Large intestine (tissue), 3 donors: Measurements from ENCODE around the gene TTC24. TPM values are rescaled to one million over a fixed set of nuclear protein-coding genes. Genes with fewer than 3 reads are reported as not detected.
A peak's percentile ranks its signal among the peaks of the same experiment; 100 is the strongest.
"Not testable (repeated sequence)": the region's sequence is repeated elsewhere in the genome, so short reads cannot be mapped to it uniquely, and the experiment has no call there.

Experiments
- DNase-seq, 2 donors: peaks; one replicate each; pipeline versions ENCODE4 v3.0.0 to v3.0.0-alpha.2; 2013
- H3K27ac ChIP-seq: one replicate; pipeline ENCODE4 v1.5.1; 2013; ENCODE audit warnings: low read length
- H3K27me3 ChIP-seq: 2 replicates; pipeline ENCODE4 v1.6.1; 2013; ENCODE audit warnings: low read length; ENCODE audit not compliant: control insufficient read depth, insufficient read depth
- H3K36me3 ChIP-seq: 2 replicates; pipeline ENCODE4 v1.6.1; 2013; ENCODE audit warnings: low read length; ENCODE audit not compliant: control insufficient read depth, insufficient read depth
- H3K4me1 ChIP-seq: one replicate; pipeline ENCODE4 v1.6.1; 2013; ENCODE audit warnings: low read length; ENCODE audit not compliant: control insufficient read depth, insufficient read depth
- H3K4me3 ChIP-seq: one replicate; pipeline ENCODE4 v1.5.1; 2013; ENCODE audit warnings: low read length
- H3K9me3 ChIP-seq: one replicate; pipeline ENCODE4 v1.6.1; 2013; ENCODE audit warnings: mild to moderate bottlenecking, low read depth, low read length, moderate library complexity; ENCODE audit not compliant: control insufficient read depth
- WGBS: methylation state at CpG from one replicate; pipeline ENCODE4 v1.1.5; 2013; ENCODE audit warnings: low lambda C conversion rate; ENCODE audit not compliant: insufficient coverage; 5-methylcytosine and 5-hydroxymethylcytosine counted together
- polyA plus RNA-seq: library from polyadenylated mRNA; unstranded; fragments of 120-200 nt; gene quantifications from one replicate; pipeline ENCODE4 v1.2.1, GENCODE V29; 2013

The TTC24 gene
- polyA plus RNA-seq, 1 donor, result 0.15 TPM

DNA sequence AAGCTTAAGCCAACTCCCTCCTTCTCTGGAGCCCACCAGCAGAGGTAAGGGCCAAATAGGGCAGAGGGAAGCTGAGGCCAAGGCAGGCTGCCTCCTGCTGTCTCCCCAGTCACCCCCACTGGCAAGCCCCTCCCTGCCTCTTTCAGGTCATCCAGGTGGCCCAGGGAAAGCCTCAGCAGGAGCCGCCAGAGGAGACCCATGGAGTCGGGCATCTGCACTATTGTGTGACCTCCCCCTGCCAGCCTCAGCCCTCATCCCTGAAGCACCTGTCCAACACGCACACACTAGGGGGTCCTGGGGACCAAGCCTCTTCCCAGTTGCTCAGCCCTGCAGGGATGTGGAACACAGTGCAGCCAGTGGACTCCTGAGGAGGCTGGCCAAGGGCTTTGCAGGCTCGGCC is 6.8 kb downstream of the TTC24 start:
- whole genome bisulfite sequencing, result no CpG with 5 or more reads among the region's 4 CpGs
- no peaks in the 10 kb centered on the region for H3K9me3 ChIP-seq
- no peak overlapping the region for H3K4me3 ChIP-seq
- DNase-seq, result no peak
- no peak overlapping the region for H3K27ac ChIP-seq
- H3K36me3 ChIP-seq, result no peaks in the 10 kb centered on the region
- peaks cover 4% of the 10 kb centered on the region for H3K4me1 ChIP-seq
- H3K27me3 ChIP-seq, result no peaks in the 10 kb centered on the region

GRCh38 chr1:156586892-156587477 is 7.5 kb downstream of the TTC24 start:
- H3K27me3 ChIP-seq, result no peaks in the 10 kb centered on the region
- WGBS, result no CpG with 5 or more reads among the region's 3 CpGs
- no peak overlapping the region for H3K4me3 ChIP-seq
- H3K27ac ChIP-seq, result no peak overlapping the region
- no peak for DNase-seq
- H3K4me1 ChIP-seq, result peaks cover 4% of the 10 kb centered on the region
- peaks cover 2% of the 10 kb centered on the region for H3K9me3 ChIP-seq
- no peaks in the 10 kb centered on the region for H3K36me3 ChIP-seq

DNA sequence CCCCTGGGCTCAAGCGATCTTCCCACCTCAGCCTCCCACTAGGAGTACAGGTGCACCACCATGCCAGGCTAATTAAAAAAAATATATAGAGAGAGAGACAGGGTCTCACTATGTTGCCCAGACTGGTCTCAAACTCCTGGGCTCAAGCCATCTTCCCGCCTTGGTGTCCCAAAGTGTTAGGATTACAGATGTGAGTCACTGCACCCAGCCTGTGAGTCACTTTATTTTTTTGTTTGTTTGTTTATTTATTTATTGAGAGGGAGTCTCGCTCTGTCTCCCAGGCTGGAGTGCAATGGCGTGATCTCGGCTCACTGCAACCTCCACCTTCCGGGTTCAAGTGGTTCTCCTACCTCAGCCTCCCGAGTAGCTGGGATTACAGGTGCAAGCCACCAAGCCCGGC is 8.4 kb downstream of the TTC24 start:
- not testable (repeated sequence) for H3K4me3 ChIP-seq, H3K36me3 ChIP-seq, H3K27me3 ChIP-seq, H3K9me3 ChIP-seq, H3K27ac ChIP-seq, H3K4me1 ChIP-seq, DNase-seq
- 80% methylated on average over 1 of the region's 8 CpGs for WGBS

- WGBS, result 25% methylated on average over 1 of the region's 5 CpGs
- H3K4me1 ChIP-seq, result peaks cover 4% of the 10 kb centered on the region
- DNase-seq, result no peak
- peaks cover 2% of the 10 kb centered on the region for H3K9me3 ChIP-seq
- no peak overlapping the region for H3K4me3 ChIP-seq
- no peaks in the 10 kb centered on the region for H3K27me3 ChIP-seq
- H3K36me3 ChIP-seq, result peaks cover 18% of the 10 kb centered on the region
- no peak overlapping the region for H3K27ac ChIP-seq
These were observed 10.0 kb downstream of the TTC24 start for GRCh38 chr1:156589546-156589945.

GRCh38 chr1:156590326-156591180 is 11.0 kb downstream of the TTC24 start:
- H3K4me3 ChIP-seq, result peak overlapping the region; percentile 89
- peaks cover 4% of the 10 kb centered on the region for H3K4me1 ChIP-seq
- DNase-seq, result no peak
- 78% methylated on average over 4 of the region's 10 CpGs for WGBS
- H3K27me3 ChIP-seq, result no peaks in the 10 kb centered on the region
- H3K36me3 ChIP-seq, result peaks cover 28% of the 10 kb centered on the region
- H3K27ac ChIP-seq, result peak overlapping the region; percentile 84
- H3K9me3 ChIP-seq, result peaks cover 2% of the 10 kb centered on the region

DNA sequence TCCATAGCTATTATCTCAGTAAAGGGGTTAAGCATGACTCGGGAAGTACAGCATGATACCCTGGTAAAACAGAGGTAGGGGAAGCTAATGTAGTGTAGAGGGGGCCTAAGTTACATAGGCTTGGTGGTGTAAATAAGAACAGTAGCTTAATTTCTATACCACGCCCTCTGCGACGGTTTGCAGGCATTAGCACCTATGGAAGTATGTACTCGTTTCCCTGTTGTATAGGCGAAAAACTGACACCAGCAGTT is 11.6 kb downstream of the TTC24 start:
- Histone ChIP-seq H3K36me3 (peaks cover 33% of the 10 kb centered on the region), H3K27me3 (no peaks in the 10 kb centered on the region), H3K9me3 (peaks cover 2% of the 10 kb centered on the region), H3K4me1 (peaks cover 4% of the 10 kb centered on the region), H3K4me3 (peak overlapping the region; percentile 89), H3K27ac (peak overlapping the region; percentile 84)
- WGBS, result no CpG with 5 or more reads among the region's 6 CpGs
- no peak for DNase-seq

DNA sequence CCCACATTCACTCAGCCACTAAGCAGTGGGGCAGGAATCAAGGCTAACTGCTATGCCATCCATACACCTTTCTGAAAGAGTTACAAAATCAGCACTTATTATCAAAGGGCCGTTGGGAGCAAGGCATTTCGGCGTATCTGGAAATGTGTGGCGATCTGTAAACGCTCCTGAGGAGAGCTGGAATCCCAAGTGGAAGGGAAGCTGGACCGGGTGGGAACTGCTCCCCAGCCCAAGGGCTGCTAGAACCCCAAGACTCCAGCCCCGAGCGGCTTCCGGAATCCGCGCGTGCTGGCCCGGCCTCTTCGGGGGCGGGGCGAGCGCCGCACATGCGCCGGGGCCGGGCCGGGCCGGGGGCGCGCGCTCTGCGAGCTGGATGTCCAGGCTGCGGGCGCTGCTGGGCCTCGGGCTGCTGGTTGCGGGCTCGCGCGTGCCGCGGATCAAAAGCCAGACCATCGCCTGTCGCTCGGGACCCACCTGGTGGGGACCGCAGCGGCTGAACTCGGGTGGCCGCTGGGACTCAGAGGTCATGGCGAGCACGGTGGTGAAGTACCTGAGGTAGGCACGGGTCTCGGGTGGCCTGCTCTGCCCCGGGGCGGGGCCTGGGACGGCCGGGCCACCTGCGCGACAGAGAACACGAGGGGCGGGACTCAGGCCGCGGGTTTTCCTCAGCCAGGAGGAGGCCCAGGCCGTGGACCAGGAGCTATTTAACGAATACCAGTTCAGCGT is 12.1 kb downstream of the TTC24 start, which contains the start of gene NAXE:
Gene NAXE (plus strand): TSS at position 345 of the 726 bp plus-strand sequence. CDS start 29 bp downstream, at position 374.
- WGBS, result no CpG with 5 or more reads among the region's 60 CpGs
- H3K9me3 ChIP-seq, result peaks cover 2% of the 10 kb centered on the region
- H3K36me3 ChIP-seq, result peaks cover 38% of the 10 kb centered on the region

DNA sequence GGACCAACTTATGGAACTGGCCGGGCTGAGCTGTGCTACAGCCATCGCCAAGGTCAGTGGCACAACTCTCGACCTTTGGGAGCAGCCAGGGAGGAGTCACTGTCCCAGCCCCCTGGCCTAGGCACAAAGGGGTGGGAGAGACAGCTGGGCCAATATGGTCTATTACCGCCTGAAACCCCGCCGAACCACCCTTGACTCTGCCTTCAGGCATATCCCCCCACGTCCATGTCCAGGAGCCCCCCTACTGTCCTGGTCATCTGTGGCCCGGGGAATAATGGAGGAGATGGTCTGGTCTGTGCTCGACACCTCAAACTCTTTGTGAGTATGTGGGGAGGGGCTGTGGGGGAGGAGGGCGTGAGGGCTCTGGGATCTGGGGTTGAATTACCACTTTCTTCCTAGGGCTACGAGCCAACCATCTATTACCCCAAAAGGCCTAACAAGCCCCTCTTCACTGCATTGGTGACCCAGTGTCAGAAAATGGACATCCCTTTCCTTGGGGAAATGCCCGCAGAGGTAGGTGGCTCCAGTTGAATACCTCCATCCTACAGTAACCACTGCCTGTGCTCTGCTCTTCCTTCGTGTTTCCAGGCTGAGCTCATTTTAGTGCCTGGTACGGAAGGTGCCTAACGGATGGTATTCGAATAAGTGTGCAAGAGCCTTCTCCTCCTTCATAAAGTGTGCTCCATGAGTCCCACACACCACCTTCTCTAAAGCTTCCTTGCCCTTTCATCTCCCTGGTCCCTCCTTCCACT is 12.8 kb downstream of the TTC24 start:
- WGBS, result no CpG with 5 or more reads among the region's 16 CpGs

More for the DNA sequence above, 12.1 kb downstream of the TTC24 start, which contains the start of gene NAXE:
- Histone ChIP-seq H3K4me3 (peak within 1 kb of the TSS; percentile 89), H3K27ac (peak within 1 kb of the TSS; percentile 84), H3K27me3 (no peaks in the 10 kb centered on the region), H3K4me1 (peaks cover 4% of the 10 kb centered on the region)
- peak; percentile 62 to 88 for DNase-seq

DNA sequence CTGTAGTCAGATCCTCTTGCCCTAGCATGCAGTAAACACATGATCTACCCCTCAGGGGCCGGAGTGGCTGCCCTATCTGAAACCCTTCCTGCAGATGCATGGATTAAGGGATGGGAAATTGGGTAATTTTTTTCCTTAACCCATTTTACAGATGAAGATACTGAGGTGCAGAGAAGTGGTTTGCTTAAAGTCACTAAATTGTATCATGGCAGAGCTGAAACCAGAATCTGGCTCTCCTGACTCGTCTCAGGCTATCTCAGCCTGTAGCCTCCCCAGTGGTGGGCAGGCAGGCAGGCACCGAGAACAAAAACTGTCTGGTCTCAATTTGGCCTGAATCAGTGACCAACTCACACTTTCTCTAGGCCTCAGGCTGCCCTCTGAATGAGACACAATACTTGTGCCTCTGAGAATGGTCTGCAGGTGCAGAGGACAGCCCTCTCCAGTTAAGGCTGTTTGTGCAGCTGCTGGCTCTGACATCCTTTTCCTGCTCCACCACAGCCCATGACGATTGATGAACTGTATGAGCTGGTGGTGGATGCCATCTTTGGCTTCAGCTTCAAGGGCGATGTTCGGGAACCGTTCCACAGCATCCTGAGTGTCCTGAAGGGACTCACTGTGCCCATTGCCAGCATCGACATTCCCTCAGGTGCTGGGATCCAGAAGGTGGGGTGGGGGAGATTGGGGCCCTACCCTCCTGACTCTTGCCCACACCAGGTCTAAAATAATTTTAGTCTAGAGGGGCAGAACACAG is 13.6 kb downstream of the TTC24 start:
- H3K27ac ChIP-seq, result no peak overlapping the region
- H3K9me3 ChIP-seq, result peaks cover 2% of the 10 kb centered on the region
- no CpG with 5 or more reads among the region's 8 CpGs for WGBS
- H3K36me3 ChIP-seq, result peaks cover 51% of the 10 kb centered on the region
- no peaks in the 10 kb centered on the region for H3K27me3 ChIP-seq
- no peak overlapping the region for H3K4me3 ChIP-seq
- DNase-seq, result no peak
- H3K4me1 ChIP-seq, result peaks cover 4% of the 10 kb centered on the region

More for the DNA sequence above, 12.8 kb downstream of the TTC24 start:
- Histone ChIP-seq H3K27ac (peak overlapping the region; percentile 49), H3K27me3 (no peaks in the 10 kb centered on the region), H3K4me1 (peaks cover 4% of the 10 kb centered on the region), H3K4me3 (peak overlapping the region; percentile 89), H3K36me3 (peaks cover 44% of the 10 kb centered on the region), H3K9me3 (peaks cover 2% of the 10 kb centered on the region)
- DNase-seq, result no peak
